ENCODE data around the gene ASB8.
"Not testable (repeated sequence)": the region's sequence is repeated elsewhere in the genome, so short reads cannot be mapped to it uniquely, and the experiment has no call there.

The ASB8 gene

GRCh38 chr12:48115957-48116356 is 41.4 kb downstream of the ASB8 start:
- Histone ChIP-seq H3K4me2 (ENCODE audit: low read length) (no peak overlapping the region), H3K36me3 (ENCODE audit: control insufficient read depth, insufficient read depth, low read length) (no peaks in the 10 kb centered on the region), H3K4ac (ENCODE audit: low read depth, low read length) (no peak overlapping the region), H3K4me3 (ENCODE audit: low read length) (no peak overlapping the region), H3K79me1 (ENCODE audit: low read length) (peaks cover 2% of the 10 kb centered on the region), H4K8ac (ENCODE audit: low read depth, low read length) (no peak overlapping the region), H3K4me1 (ENCODE audit: control insufficient read depth, low read depth, low read length) (peaks cover 2% of the 10 kb centered on the region), H3K79me2 (ENCODE audit: control insufficient read depth, insufficient read depth, low read length) (peaks cover 2% of the 10 kb centered on the region), H4K5ac (ENCODE audit: low read length) (no peak overlapping the region), H3K56ac (ENCODE audit: low read length) (no peak overlapping the region), H2BK5ac (ENCODE audit: low read length) (no peak overlapping the region), H3K23ac (ENCODE audit: low read length) (no peak overlapping the region), H2AK5ac (ENCODE audit: low read length) (no peak overlapping the region), H3K27me3 (ENCODE audit: insufficient read depth, low read length, poor library complexity) (no peaks in the 10 kb centered on the region), H2BK15ac (replicated peaks; ENCODE audit: low read depth) (no peak overlapping the region), H2BK120ac (ENCODE audit: low read depth, low read length) (no peak overlapping the region), H3K9ac (ENCODE audit: low read length) (no peak overlapping the region), H3K18ac (ENCODE audit: low read length) (no peak overlapping the region), H3K27ac (ENCODE audit: low read depth, low read length) (no peak overlapping the region)
- no CpG with 5 or more reads among the region's 1 CpG for WGBS (ENCODE audit: extremely low coverage, insufficient coverage, low lambda C conversion rate)
- DNase-seq = no peak

- H3K18ac ChIP-seq (ENCODE audit: low read length); H4K8ac ChIP-seq (ENCODE audit: low read depth, low read length); H2BK120ac ChIP-seq (ENCODE audit: low read depth, low read length); H4K5ac ChIP-seq (ENCODE audit: low read length); H3K27me3 ChIP-seq (ENCODE audit: insufficient read depth, low read length, poor library complexity); H3K4me2 ChIP-seq (ENCODE audit: low read length); DNase-seq; H2AK5ac ChIP-seq (ENCODE audit: low read length); H3K36me3 ChIP-seq (ENCODE audit: control insufficient read depth, insufficient read depth, low read length); H3K56ac ChIP-seq (ENCODE audit: low read length); H3K4ac ChIP-seq (ENCODE audit: low read depth, low read length); H2BK5ac ChIP-seq (ENCODE audit: low read length); H3K79me2 ChIP-seq (ENCODE audit: control insufficient read depth, insufficient read depth, low read length); H3K9ac ChIP-seq (ENCODE audit: low read length); H3K4me3 ChIP-seq (ENCODE audit: low read length); H2BK15ac ChIP-seq (replicated peaks; ENCODE audit: low read depth); H3K23ac ChIP-seq (ENCODE audit: low read length); H3K79me1 ChIP-seq (ENCODE audit: low read length); H3K27ac ChIP-seq (ENCODE audit: low read depth, low read length); H3K4me1 ChIP-seq (ENCODE audit: control insufficient read depth, low read depth, low read length): not testable (repeated sequence)
- WGBS (ENCODE audit: extremely low coverage, insufficient coverage, low lambda C conversion rate) = no CpG with 5 or more reads among the region's 5 CpGs
Measured at GRCh38 chr12:48111312-48111693, 46.0 kb downstream of the ASB8 start.

- Histone ChIP-seq H3K4ac (ENCODE audit: low read depth, low read length) (no peak overlapping the region), H3K27ac (ENCODE audit: low read depth, low read length) (no peak overlapping the region), H3K79me2 (ENCODE audit: control insufficient read depth, insufficient read depth, low read length) (no peaks in the 10 kb centered on the region), H3K36me3 (ENCODE audit: control insufficient read depth, insufficient read depth, low read length) (no peaks in the 10 kb centered on the region), H2BK5ac (ENCODE audit: low read length) (no peak overlapping the region), H3K18ac (ENCODE audit: low read length) (no peak overlapping the region), H2BK120ac (ENCODE audit: low read depth, low read length) (no peak overlapping the region), H2BK15ac (replicated peaks; ENCODE audit: low read depth) (no peak overlapping the region), H3K9ac (ENCODE audit: low read length) (no peak overlapping the region), H3K23ac (ENCODE audit: low read length) (no peak overlapping the region), H2AK5ac (ENCODE audit: low read length) (no peak overlapping the region), H4K5ac (ENCODE audit: low read length) (no peak overlapping the region), H4K8ac (ENCODE audit: low read depth, low read length) (no peak overlapping the region), H3K56ac (ENCODE audit: low read length) (no peak overlapping the region), H3K79me1 (ENCODE audit: low read length) (no peaks in the 10 kb centered on the region), H3K27me3 (ENCODE audit: insufficient read depth, low read length, poor library complexity) (no peaks in the 10 kb centered on the region), H3K4me3 (ENCODE audit: low read length) (no peak overlapping the region), H3K4me1 (ENCODE audit: control insufficient read depth, low read depth, low read length) (peaks cover 3% of the 10 kb centered on the region), H3K4me2 (ENCODE audit: low read length) (no peak overlapping the region)
- peak; percentile 21 for DNase-seq
- WGBS (ENCODE audit: extremely low coverage, insufficient coverage, low lambda C conversion rate) = no CpG with 5 or more reads among the region's 1 CpG
Measured at GRCh38 chr12:48110691-48111311, 46.5 kb downstream of the ASB8 start.

- Histone ChIP-seq H3K9ac (ENCODE audit: low read length) (no peak overlapping the region), H3K18ac (ENCODE audit: low read length) (no peak overlapping the region), H3K27ac (ENCODE audit: low read depth, low read length) (no peak overlapping the region), H2AK5ac (ENCODE audit: low read length) (no peak overlapping the region), H3K4me3 (ENCODE audit: low read length) (no peak overlapping the region), H3K36me3 (ENCODE audit: control insufficient read depth, insufficient read depth, low read length) (no peaks in the 10 kb centered on the region), H3K79me1 (ENCODE audit: low read length) (peaks cover under 1% of the 10 kb centered on the region), H3K27me3 (ENCODE audit: insufficient read depth, low read length, poor library complexity) (no peaks in the 10 kb centered on the region), H4K5ac (ENCODE audit: low read length) (no peak overlapping the region), H3K79me2 (ENCODE audit: control insufficient read depth, insufficient read depth, low read length) (peaks cover 7% of the 10 kb centered on the region), H2BK15ac (replicated peaks; ENCODE audit: low read depth) (no peak overlapping the region), H4K8ac (ENCODE audit: low read depth, low read length) (no peak overlapping the region), H3K4ac (ENCODE audit: low read depth, low read length) (no peak overlapping the region), H3K4me2 (ENCODE audit: low read length) (no peak overlapping the region), H3K56ac (ENCODE audit: low read length) (no peak overlapping the region), H2BK120ac (ENCODE audit: low read depth, low read length) (no peak overlapping the region), H3K23ac (ENCODE audit: low read length) (no peak overlapping the region), H3K4me1 (ENCODE audit: control insufficient read depth, low read depth, low read length) (peaks cover 3% of the 10 kb centered on the region), H2BK5ac (ENCODE audit: low read length) (no peak overlapping the region)
- DNase-seq = no peak
Measured at GRCh38 chr12:48109424-48109823, 47.9 kb downstream of the ASB8 start.

GRCh38 chr12:48106681-48107613 is 50.4 kb downstream of the ASB8 start:
- no CpG with 5 or more reads among the region's 5 CpGs for WGBS (ENCODE audit: extremely low coverage, insufficient coverage, low lambda C conversion rate)
- H3K4me2 ChIP-seq (ENCODE audit: low read length) = peak overlapping the region; percentile 45
- no peak overlapping the region for H2AK5ac ChIP-seq (ENCODE audit: low read length)
- no peak overlapping the region for H2BK120ac ChIP-seq (ENCODE audit: low read depth, low read length)
- no peak for DNase-seq
- H3K79me2 ChIP-seq (ENCODE audit: control insufficient read depth, insufficient read depth, low read length) = peaks cover 12% of the 10 kb centered on the region
- H3K9ac ChIP-seq (ENCODE audit: low read length) = peak overlapping the region; percentile 86
- H3K23ac ChIP-seq (ENCODE audit: low read length) = no peak overlapping the region
- no peaks in the 10 kb centered on the region for H3K36me3 ChIP-seq (ENCODE audit: control insufficient read depth, insufficient read depth, low read length)
- H4K8ac ChIP-seq (ENCODE audit: low read depth, low read length) = peak overlapping the region; percentile 97
- peaks cover 3% of the 10 kb centered on the region for H3K4me1 ChIP-seq (ENCODE audit: control insufficient read depth, low read depth, low read length)
- no peak overlapping the region for H2BK15ac ChIP-seq (replicated peaks; ENCODE audit: low read depth)
- no peak overlapping the region for H3K4me3 ChIP-seq (ENCODE audit: low read length)
- peak overlapping the region; percentile 79 for H3K18ac ChIP-seq (ENCODE audit: low read length)
- no peaks in the 10 kb centered on the region for H3K27me3 ChIP-seq (ENCODE audit: insufficient read depth, low read length, poor library complexity)
- peak overlapping the region; percentile 90 for H3K27ac ChIP-seq (ENCODE audit: low read depth, low read length)
- peak overlapping the region; percentile 24 for H3K4ac ChIP-seq (ENCODE audit: low read depth, low read length)
- peak overlapping the region; percentile 96 for H4K5ac ChIP-seq (ENCODE audit: low read length)
- H3K79me1 ChIP-seq (ENCODE audit: low read length) = peaks cover 1% of the 10 kb centered on the region
- peak overlapping the region; percentile 89 for H3K56ac ChIP-seq (ENCODE audit: low read length)
- H2BK5ac ChIP-seq (ENCODE audit: low read length) = no peak overlapping the region
